Common myeloid progenitor, CD34-positive (primary cell): ENCODE results near the gene GPX7.

Experiments used
- CTCF ChIA-PET: fragments of 350-600 bp; sonication (Branson Sonifier 250); formaldehyde crosslinking; loops from one replicate; lab custom pipeline; 2021; ENCODE audit warnings: antibody characterized with exemption; lab: Charles Lee
- POLR2A ChIA-PET: fragments of 350-600 bp; sonication (Branson Sonifier 250); formaldehyde crosslinking; loops from one replicate; lab custom pipeline; 2021; ENCODE audit warnings: antibody characterized with exemption; lab: Charles Lee
- DNase-seq, 3 donors: peaks; one replicate each; pipeline versions ENCODE4 v3.0.0 to v3.0.0-alpha.2; 2013
- H3K27ac ChIP-seq, 2 experiments: 1 replicate in 1 of 2; 2 replicates in 1 of 2; pipeline ENCODE4 v1.7.0; 2013; ENCODE audit warnings: inconsistent platforms in 2 of 2, low read length in 2 of 2, mild to moderate bottlenecking in 2 of 2, low read depth in 1 of 2, moderate library complexity in 1 of 2; ENCODE audit not compliant: severe bottlenecking in 2 of 2, insufficient read depth in 1 of 2, poor library complexity in 1 of 2
- H3K27me3 ChIP-seq, 5 experiments: replicated peaks in 2 of 5; 1 replicate in 3 of 5; 2 replicates in 2 of 5; pipeline versions ENCODE4 v1.6.1 to v1.7.0; 2013; ENCODE audit warnings: low read length in 4 of 5, mild to moderate bottlenecking in 2 of 5, moderate library complexity in 2 of 5, inconsistent platforms in 1 of 5; ENCODE audit not compliant: insufficient read depth in 5 of 5, control insufficient read depth in 4 of 5
- H3K36me3 ChIP-seq, 4 experiments: 1 replicate in 2 of 4; 2 replicates in 2 of 4; pipeline versions ENCODE4 v1.6.1 to v1.7.0; 2013; ENCODE audit warnings: low read length in 3 of 4, control low read depth in 1 of 4, mild to moderate bottlenecking in 1 of 4; ENCODE audit not compliant: control insufficient read depth in 4 of 4, insufficient read depth in 4 of 4
- H3K4me1 ChIP-seq, 4 experiments: 1 replicate in 3 of 4; 2 replicates in 1 of 4; pipeline versions ENCODE4 v1.6.1 to v1.7.1; 2013; ENCODE audit warnings: low read length in 3 of 4, mild to moderate bottlenecking in 3 of 4, control low read depth in 1 of 4, inconsistent platforms in 1 of 4, moderate library complexity in 1 of 4; ENCODE audit not compliant: control insufficient read depth in 4 of 4, insufficient read depth in 4 of 4; ENCODE audit errors: control extremely low read depth in 1 of 4
- H3K4me3 ChIP-seq, 7 experiments: 1 replicate in 4 of 7; 2 replicates in 3 of 7; pipeline versions ENCODE4 v1.5.1 to v1.7.0; 2013; ENCODE audit warnings: mild to moderate bottlenecking in 7 of 7, low read length in 6 of 7, moderate library complexity in 6 of 7, inconsistent platforms in 2 of 7, low read depth in 2 of 7, control low read depth in 1 of 7; ENCODE audit not compliant: insufficient read depth in 4 of 7, control insufficient read depth in 1 of 7; ENCODE audit errors: extremely low read depth in 1 of 7
- H3K9me3 ChIP-seq, 5 experiments: 1 replicate in 4 of 5; 2 replicates in 1 of 5; pipeline versions ENCODE4 v1.6.1 to v1.7.1; 2013; ENCODE audit warnings: low read length in 4 of 5, mild to moderate bottlenecking in 2 of 5, inconsistent platforms in 1 of 5, low read depth in 1 of 5, moderate library complexity in 1 of 5; ENCODE audit not compliant: control insufficient read depth in 4 of 5, insufficient read depth in 2 of 5; ENCODE audit errors: control extremely low read depth in 1 of 5
- WGBS: methylation state at CpG from one replicate; pipeline ENCODE4 v1.1.5; 2013; ENCODE audit not compliant: insufficient coverage; 5-methylcytosine and 5-hydroxymethylcytosine counted together

The GPX7 gene

DNA sequence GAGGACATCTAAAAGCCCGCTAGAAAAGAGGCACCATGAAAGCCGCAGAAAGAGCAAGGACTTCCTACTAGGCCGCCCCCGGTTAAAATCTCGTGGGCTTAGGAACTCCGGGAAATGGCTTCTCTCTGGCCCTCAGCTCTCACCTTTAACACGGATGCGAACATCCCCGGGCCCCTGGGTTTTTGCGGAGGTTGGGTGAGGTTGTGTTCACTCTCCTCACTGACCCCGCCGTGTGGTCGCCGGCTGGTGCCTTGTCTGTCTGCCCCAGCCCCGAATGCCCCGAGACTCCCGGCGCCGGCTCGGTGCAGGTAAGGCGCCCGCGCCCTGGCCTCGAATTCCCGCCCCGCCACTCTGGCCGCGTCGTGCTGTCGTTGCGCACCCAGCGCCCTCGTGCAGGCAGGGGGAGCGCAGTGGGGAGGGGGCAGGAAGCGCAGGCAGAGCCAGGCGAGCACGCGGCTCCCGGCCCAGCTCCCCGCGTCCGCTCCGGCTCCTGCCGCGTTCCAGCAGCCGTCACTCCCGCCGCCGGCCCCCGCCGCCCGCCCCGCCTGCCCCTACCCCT lies 30.6 kb downstream of the GPX7 start, which contains the start of gene SHISAL2A:
Gene SHISAL2A, plus strand, starts transcription at position 437 of the 559 bp plus-strand sequence. CDS start 326 bp downstream, outside the sequence.
- CTCF ChIA-PET: interaction anchor here (0.7 to 2.2 kb wide), 3 partner anchors 25 to 46 kb away, joined by 3 to 5 read pairs (median 3); no protein-coding TSS in a partner anchor
- POLR2A ChIA-PET: no interaction called here
- peaks cover 0 to 38% (median 18%) of the 10 kb centered on the region in 5 experiments for H3K27me3 ChIP-seq
- 6% methylated on average over 25 of the region's 53 CpGs for WGBS
- H3K4me3 ChIP-seq: peak within 1 kb of the TSS; percentile 10 to 59 (median 45)
- peaks cover 0 to 9% (median 0%) of the 10 kb centered on the region in 5 experiments for H3K9me3 ChIP-seq
- peak in 2 of 3 donors; percentile 55 to 74 for DNase-seq
- H3K36me3 ChIP-seq: no peaks in the 10 kb centered on the region
- H3K4me1 ChIP-seq: peaks cover 2 to 25% (median 14%) of the 10 kb centered on the region in 4 experiments
- H3K27ac ChIP-seq: no peak within 1 kb of the TSS

- H3K4me1 ChIP-seq: peaks cover 5 to 28% (median 14%) of the 10 kb centered on the region in 4 experiments
- CTCF ChIA-PET: interaction anchor here (0.7 to 2.2 kb wide), 3 partner anchors 26 to 47 kb away, joined by 3 to 5 read pairs (median 3); no protein-coding TSS in a partner anchor
- POLR2A ChIA-PET: interaction anchor here (1.1 kb wide), 1 partner anchor 20 kb away, joined by 3 read pairs; no protein-coding TSS in a partner anchor
- WGBS: 4% methylated on average over 29 of the region's 52 CpGs
- peaks cover 0 to 9% (median 0%) of the 10 kb centered on the region in 5 experiments for H3K9me3 ChIP-seq
- peaks cover 0 to 38% (median 18%) of the 10 kb centered on the region in 5 experiments for H3K27me3 ChIP-seq
- peak in 2 of 3 donors; percentile 50 to 68 for DNase-seq
- no peaks in the 10 kb centered on the region for H3K36me3 ChIP-seq
- no peak overlapping the region for H3K27ac ChIP-seq
- H3K4me3 ChIP-seq: peak overlapping the region; percentile 10 to 59 (median 45)
Observed at GRCh38 chr1:52633291-52633754, 31.2 kb downstream of the GPX7 start.

DNA sequence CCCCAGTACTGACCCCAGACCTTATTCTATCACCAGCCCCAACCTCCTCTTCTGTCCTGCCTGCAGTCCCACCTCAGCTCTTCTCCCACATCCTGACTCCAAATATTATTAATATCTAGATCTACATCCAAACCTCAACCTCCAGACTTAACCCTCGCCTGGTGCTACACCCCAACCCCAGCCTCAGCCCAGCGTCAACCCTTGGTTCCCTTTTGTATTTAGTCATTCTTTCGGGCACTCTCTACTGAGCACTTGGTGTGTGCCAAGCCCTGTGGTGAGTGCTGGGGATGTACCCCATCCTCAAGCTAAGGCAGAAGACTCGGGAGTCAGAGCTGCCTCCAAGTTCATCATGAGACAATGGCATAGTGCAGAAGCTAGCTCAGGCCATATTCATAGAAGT lies 31.9 kb downstream of the GPX7 start:
- peaks cover 0 to 9% (median 0%) of the 10 kb centered on the region in 5 experiments for H3K9me3 ChIP-seq
- no peak for DNase-seq
- no peaks in the 10 kb centered on the region for H3K36me3 ChIP-seq
- no peak overlapping the region for H3K4me3 ChIP-seq
- CTCF ChIA-PET: no interaction called here
- POLR2A ChIA-PET: interaction anchor here (1.1 kb wide), 1 partner anchor 20 kb away, joined by 3 read pairs; no protein-coding TSS in a partner anchor
- peaks cover 0 to 38% (median 18%) of the 10 kb centered on the region in 5 experiments for H3K27me3 ChIP-seq
- WGBS: 100% methylated on average over 2 of the region's 4 CpGs
- H3K4me1 ChIP-seq: peaks cover 6 to 28% (median 14%) of the 10 kb centered on the region in 4 experiments
- H3K27ac ChIP-seq: no peak overlapping the region

- peaks cover 6 to 28% (median 14%) of the 10 kb centered on the region in 4 experiments for H3K4me1 ChIP-seq
- no peaks in the 10 kb centered on the region for H3K36me3 ChIP-seq
- WGBS: 100% methylated on average over 1 of the region's 4 CpGs
- ChIA-PET POLR2A (no interaction called here), CTCF (no interaction called here)
- no peak for DNase-seq
- no peak overlapping the region for H3K4me3 ChIP-seq
- no peak overlapping the region for H3K27ac ChIP-seq
- H3K9me3 ChIP-seq: peaks cover 0 to 9% (median 0%) of the 10 kb centered on the region in 5 experiments
- H3K27me3 ChIP-seq: peaks cover 0 to 38% (median 18%) of the 10 kb centered on the region in 5 experiments
Observed at GRCh38 chr1:52635321-52636089, 33.3 kb downstream of the GPX7 start.

DNA sequence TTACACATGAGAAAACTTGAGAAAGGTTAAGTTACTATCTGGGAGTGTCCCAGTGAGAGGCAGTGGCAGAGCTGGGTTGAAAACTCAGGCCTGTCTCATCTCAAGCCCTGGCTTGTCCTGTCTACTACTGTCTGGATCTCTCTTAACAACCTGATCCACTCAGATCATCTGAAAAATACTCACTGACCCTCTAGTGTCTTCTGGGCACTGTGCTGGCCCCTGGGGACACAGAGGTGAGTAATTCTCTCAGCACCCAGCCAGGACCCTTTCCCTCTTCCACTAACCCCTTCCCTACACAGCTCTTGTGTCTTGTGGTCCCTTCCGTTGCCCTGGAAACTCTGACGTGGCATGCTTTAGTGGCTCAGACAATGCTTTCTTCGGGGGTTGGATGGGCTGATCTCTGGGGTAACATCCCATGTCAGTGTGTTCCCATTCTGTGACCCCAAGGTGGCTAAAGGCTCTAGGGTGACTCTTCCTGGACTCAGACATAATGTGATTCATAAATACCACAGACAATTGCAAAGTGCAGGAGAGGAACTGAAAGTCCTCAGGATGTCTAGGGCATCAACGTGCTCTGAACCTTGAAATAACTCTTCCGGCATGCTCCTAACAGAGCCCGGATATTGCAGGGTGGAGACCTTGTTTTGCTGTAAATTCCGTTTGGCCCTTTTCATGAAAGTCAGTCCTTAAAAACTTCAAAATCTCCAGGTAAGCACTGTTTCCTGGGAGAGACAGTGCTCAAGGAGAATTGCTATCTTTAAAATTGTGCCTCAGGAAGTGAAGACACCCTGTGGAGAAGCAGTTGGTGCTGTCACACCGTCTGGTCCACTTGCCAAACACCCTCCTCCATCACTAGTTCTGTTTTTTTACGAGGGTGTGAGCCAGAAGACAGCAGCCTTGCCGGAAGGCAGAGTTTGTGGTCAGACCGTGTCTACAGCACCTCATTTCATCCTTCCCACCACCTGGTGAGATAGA lies 34.8 kb downstream of the GPX7 start:
- ChIA-PET CTCF (interaction anchor here (0.7 kb wide), 1 partner anchor 15 kb away, joined by 3 read pairs; no protein-coding TSS in a partner anchor), POLR2A (no interaction called here)
- peak in 2 of 3 donors; percentile 56 to 63 for DNase-seq
- H3K4me3 ChIP-seq: no peak overlapping the region
- H3K9me3 ChIP-seq: peaks cover 0 to 9% (median 0%) of the 10 kb centered on the region in 5 experiments
- peaks cover 6 to 38% (median 17%) of the 10 kb centered on the region in 4 experiments for H3K4me1 ChIP-seq
- no peaks in the 10 kb centered on the region for H3K36me3 ChIP-seq
- H3K27me3 ChIP-seq: peaks cover 0 to 32% (median 16%) of the 10 kb centered on the region in 5 experiments
- no peak overlapping the region for H3K27ac ChIP-seq
- 71% methylated on average over 8 of the region's 11 CpGs for WGBS

DNA sequence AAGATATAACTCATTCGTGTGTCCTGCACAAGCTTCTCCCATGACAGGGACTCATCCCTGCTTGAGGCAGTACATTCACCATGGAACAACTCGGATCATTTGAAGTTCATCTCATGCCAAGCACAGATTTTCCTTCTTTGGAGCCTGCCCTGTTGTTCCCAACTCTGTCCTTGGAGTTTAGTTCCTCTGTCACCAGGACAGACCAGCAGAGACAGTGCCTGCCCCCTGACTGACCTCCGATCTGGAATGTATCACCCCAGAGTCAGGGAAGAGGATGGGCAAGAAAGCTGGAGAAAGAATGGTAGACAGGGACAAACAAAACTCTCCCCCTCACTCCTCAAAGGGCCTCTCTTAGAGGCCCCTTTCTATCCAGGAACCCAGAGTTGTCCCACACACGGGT lies 35.8 kb downstream of the GPX7 start:
- CTCF ChIA-PET: interaction anchor here (0.7 kb wide), 1 partner anchor 14 kb away, joined by 3 read pairs; no protein-coding TSS in a partner anchor
- Histone ChIP-seq H3K36me3 (no peaks in the 10 kb centered on the region), H3K9me3 (peaks cover 0 to 9% (median 0%) of the 10 kb centered on the region in 5 experiments), H3K27ac (no peak overlapping the region), H3K4me1 (peaks cover 4 to 32% (median 12%) of the 10 kb centered on the region in 4 experiments), H3K27me3 (peaks cover 0 to 23% (median 8%) of the 10 kb centered on the region in 5 experiments), H3K4me3 (no peak overlapping the region)
- DNase-seq: no peak
- WGBS: 98% methylated on average over 2 of the region's 4 CpGs
- POLR2A ChIA-PET: no interaction called here
